C4-2B (cell line): Measurements from ENCODE around the gene MEGF11.
"Not testable (repeated sequence)": the region's sequence is repeated elsewhere in the genome, so short reads cannot be mapped to it uniquely, and the experiment has no call there.

Source experiments
- ZFX ChIP-seq: fragments of 450-650 bp; IDR thresholded peaks from 2 replicates; pipeline ENCODE4 v1.6.1; 2017
- TF ChIP-seq, protein P1 (sequence below): fragments of 450-650 bp; conservative IDR thresholded peaks from 2 replicates; pipeline ENCODE4 v1.5.1; 2017; ENCODE audit warnings: mild to moderate bottlenecking

DNA sequence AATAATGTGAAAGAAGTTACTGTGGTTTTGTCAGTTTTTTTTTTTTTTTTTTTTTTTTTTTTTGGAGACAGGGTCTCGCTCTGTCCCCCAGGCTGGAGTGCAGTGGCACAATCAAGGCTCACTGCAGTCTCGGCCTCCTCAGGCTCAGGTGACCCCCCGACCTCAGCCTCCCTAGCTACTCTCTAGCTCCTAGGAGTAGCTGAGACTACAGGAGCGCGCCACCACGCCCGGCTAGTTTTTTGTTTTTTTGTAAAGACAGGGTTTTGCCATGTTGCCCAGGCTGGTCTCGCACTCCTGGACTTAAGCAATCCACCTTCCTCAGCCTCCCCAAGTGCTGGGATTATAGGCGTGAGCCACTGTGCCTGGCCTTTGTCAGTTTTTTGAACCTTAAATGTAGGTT lies 381.7 kb downstream of the MEGF11 start:
- TF ChIP-seq, protein P1, sequence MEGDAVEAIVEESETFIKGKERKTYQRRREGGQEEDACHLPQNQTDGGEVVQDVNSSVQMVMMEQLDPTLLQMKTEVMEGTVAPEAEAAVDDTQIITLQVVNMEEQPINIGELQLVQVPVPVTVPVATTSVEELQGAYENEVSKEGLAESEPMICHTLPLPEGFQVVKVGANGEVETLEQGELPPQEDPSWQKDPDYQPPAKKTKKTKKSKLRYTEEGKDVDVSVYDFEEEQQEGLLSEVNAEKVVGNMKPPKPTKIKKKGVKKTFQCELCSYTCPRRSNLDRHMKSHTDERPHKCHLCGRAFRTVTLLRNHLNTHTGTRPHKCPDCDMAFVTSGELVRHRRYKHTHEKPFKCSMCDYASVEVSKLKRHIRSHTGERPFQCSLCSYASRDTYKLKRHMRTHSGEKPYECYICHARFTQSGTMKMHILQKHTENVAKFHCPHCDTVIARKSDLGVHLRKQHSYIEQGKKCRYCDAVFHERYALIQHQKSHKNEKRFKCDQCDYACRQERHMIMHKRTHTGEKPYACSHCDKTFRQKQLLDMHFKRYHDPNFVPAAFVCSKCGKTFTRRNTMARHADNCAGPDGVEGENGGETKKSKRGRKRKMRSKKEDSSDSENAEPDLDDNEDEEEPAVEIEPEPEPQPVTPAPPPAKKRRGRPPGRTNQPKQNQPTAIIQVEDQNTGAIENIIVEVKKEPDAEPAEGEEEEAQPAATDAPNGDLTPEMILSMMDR = not testable (repeated sequence)
- not testable (repeated sequence) for TF ChIP-seq ZFX
